NCI-H510A (cell line): ENCODE results near the gene FAM89A.
"Not testable (repeated sequence)": the region's sequence is repeated elsewhere in the genome, so short reads cannot be mapped to it uniquely, and the experiment has no call there.

Source experiments
- DNase-seq: peaks from one replicate; lab custom pipeline; 2025; lab: John Stamatoyannopoulos, UW

FAM89A gene

DNA sequence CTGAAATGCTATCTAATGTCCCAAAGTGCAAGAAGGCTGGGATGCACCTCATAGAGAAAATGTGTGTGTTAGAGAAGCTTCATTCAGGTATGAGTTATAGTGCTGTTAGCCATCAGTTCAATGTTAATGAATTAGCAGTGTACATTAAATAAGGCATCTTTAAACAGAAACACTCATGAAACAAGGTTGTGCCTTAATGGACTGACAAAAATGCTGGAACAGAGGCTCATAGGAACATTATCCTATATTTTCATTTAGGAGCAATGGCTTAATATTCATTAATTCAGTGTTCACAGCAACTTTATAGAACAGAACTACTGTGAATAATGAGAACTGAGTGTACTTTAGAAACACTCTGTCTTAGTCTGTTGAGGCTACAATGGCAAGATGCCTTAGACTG lies 15.2 kb upstream of the FAM89A start:
- DNase-seq, result no peak

GRCh38 chr1:231053493-231054162 lies 13.6 kb upstream of the FAM89A start:
- no peak for DNase-seq

DNA sequence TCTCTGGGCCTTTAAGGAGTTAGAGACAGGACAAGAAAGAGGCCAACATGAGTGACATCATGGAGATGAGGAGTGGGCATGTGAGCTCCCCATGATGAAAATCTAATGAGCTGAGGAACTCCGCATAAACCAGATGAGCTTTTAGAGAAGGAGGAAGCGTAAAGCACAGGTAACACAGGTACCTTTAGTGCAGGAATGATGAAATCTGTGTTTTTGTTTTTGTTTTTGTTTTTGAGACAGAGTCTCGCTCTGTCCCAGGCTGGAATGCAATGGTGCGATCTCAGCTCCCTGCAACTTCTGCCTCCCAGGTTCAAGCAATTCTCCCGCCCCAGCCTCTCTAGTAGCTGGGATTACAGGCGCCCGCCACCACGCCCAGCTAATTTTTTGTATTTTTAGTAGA lies 12.7 kb upstream of the FAM89A start:
- no peak for DNase-seq

- DNase-seq, result not testable (repeated sequence)
These were observed 10.9 kb upstream of the FAM89A start for GRCh38 chr1:231050932-231051331.

GRCh38 chr1:231050395-231050794 lies 10.3 kb upstream of the FAM89A start:
- DNase-seq, result no peak

DNA sequence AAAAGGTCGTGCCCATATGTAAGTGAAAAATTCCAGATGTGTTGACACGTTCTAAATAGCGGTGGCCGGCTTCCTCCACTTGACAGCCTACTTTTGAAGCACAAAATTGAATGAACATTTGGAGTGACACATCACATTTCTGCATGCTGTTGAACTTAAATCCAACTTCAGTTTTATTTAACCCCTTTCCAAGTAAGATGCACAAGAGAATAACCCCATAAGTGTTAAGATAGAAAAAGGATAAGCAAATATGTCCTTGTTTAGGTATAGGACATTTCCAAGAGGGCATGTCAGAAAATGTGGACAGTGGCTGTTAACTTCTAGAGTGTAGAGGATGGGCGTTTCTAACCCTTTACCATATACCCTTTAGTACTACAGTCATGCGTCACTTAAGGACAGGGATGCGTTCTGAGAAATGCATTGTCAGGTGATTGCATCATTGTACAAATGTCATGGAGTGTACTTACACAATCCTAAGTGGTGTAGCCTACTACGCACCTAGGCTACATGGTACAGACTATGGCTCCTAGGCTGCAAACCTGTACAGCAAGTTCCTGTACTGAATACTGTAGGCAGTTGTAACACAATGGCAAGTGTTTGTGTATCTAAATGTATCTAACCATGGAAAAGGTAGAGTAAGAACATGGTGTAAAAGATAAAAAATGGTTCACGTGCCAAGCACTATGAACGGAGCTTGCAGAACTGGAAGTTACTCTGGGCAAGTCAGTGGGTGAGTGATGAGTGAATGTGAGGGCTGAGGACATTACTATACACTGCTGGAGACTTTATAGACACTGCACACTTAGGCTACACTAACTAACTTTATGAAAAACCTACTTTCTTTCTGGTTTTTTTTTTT lies 9.3 kb upstream of the FAM89A start:
- DNase-seq, result peak; percentile 11

GRCh38 chr1:231048419-231048818 lies 8.4 kb upstream of the FAM89A start:
- not testable (repeated sequence) for DNase-seq

DNA sequence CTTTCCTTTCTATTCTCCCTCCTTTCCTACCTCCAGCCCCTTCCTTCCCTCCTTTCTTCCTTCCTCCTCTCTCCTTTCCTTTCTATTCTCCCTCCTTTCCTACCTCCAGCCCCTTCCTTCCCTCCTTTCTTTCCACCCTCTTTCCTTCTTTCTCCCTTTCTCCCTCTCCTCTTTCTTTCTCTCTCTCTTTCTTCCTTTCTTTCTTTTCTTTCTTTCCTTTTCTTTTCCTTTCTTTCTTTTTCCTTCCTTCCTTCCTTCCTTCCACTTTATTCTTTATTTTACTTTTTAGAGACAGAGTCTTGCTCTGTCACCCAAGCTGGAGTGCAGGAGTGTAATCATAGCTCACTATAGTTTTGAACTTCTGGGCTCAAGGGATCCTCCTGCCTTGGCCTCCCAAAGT lies 7.5 kb upstream of the FAM89A start:
- not testable (repeated sequence) for DNase-seq

DNA sequence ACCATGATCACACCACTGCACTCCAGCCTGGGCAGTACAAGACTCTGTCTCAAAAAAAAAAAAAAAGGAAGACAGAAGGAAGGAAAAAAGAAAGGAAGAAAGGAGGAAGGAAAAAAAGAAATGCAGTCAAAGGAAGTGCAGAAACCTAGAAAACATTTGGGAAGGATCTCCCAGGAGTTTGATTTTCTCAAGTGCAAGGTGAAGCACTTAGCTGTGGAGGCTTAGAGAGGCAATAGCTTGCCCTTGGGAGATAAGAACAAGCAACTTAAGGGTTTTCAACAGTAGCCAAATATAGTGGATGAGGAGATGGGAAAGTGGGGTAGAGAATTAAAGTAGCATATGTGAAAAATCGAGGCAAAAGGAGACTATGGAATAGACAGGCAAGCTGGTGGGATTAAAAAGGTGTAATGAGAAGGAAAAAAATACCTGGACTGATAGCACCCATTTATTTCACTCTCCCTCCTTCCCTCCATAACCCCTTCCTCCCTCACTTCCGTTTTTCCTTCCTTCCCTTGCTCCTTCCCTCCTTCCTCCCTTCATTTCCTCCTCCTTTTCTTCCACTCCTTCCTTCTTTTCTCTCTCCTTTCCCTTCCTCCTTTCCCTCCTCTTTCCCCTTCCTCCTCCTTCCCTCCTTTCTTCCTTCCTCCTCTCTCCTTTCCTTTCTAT lies 6.8 kb upstream of the FAM89A start:
- no peak for DNase-seq

GRCh38 chr1:231045921-231046729 lies 6.1 kb upstream of the FAM89A start:
- not testable (repeated sequence) for DNase-seq

DNA sequence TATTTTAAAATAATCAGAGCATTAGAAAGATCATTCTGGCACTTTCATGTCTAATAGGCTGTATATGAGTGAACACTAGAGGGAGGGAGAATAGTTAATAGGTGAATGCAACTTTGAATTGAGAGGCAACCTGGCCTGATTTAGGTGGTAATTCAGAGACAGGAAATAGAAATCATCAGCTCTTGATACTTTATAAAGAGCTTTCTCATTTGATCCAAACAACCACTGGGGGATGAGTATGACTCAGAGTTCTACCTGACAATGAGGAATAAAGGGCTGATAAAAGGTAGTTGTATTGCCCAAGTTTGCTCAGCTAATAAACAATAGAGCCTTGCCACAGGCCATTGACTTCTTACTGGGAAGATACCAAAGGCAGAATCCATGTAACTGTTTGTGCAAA lies 5.2 kb upstream of the FAM89A start:
- no peak for DNase-seq

- no peak for DNase-seq
These were observed 4.5 kb upstream of the FAM89A start for GRCh38 chr1:231044588-231044987.

GRCh38 chr1:231041719-231042261 lies 1.7 kb upstream of the FAM89A start:
- no peak for DNase-seq

- DNase-seq, result no peak
These were observed 1.0 kb upstream of the FAM89A start for GRCh38 chr1:231040800-231041718.

DNA sequence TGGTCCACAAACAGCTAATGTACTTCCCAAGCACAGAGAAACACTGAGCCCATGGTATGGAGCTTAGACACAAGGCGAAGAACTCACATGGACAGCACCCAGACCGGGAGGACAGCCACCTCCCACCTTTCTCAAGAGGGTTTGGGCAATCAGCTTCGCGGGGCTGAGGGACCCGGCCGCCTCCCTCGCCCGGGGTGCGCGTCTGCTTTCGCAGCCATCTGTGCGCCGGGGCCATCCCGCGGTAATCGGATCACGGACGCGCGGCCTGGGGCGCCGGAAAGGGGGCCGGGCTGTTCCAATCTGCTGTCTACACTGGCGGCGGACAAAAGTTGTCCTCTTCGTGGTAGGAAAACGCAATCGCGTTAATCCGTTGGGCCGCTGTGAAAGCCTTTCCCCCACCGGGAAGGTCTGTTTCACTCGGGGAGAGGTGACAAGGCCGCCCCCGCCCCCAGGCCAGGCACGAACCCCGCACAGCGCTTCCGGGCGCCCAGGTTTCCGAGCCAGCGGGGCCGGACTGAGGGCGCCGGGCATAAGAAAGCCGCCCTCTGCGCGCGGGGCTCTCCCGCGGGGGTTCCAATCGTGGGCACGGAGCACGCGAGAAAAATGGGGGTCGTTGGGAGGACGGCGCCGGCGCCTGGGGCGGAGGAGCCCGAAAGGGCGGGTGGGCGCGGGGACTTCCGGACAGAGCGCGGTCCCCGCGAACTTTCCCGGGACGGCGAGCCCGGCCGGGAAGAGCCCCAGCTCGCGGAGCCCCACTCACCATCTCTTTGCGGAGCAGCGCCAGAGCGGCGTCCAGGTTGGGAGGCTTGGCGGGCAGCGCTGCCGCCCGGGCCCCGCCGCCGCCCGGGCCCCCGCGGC lies 664 bp downstream of the FAM89A start:
- DNase-seq, result peak; percentile 27

GRCh38 chr1:231037585-231038517 lies 2.2 kb downstream of the FAM89A start:
- DNase-seq, result no peak

DNA sequence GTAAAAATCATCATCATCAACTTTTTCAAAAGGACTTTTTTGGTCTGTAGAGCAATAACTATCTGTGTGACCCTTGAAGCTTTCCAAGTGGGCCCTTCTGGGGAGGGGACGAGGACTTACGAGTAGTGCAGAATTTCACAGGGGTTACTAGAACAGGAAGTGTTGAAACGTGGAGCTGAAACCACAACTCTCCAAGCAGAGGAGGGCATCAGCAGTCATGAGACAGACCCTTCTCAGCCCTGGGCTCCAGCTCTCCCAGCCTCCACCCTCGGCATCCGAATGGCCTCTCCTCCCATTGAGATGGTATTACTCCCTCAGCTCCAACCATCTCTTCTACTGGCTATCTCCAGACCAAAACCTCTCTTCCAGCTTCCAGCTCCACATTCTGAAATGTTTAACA lies 3.6 kb downstream of the FAM89A start:
- no peak for DNase-seq

- no peak for DNase-seq
These were observed 4.3 kb downstream of the FAM89A start for GRCh38 chr1:231035799-231036198.

DNA sequence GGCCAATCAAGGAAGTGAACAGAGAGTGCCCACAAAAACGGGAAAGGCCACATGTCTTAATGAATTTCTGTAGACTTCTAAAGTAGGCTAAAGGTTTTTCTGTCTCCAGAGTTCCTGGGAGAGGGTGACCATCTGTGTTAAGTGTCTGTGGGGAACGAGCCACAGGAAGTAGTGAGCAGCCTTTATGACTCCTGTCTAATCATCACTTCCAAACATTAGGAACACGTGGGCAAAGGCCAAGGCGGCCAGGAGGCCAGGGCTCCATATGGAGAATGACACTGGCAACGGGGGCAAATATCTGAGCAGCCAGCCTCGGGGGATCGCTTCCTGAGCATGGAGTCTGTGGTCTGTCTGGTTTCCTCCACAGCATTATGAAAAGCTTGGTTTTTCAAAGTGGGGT lies 7.1 kb downstream of the FAM89A start:
- DNase-seq, result no peak
